HG03139 (cell line): ENCODE results near the gene NEU3.
"Not testable (repeated sequence)": the region's sequence is repeated elsewhere in the genome, so short reads cannot be mapped to it uniquely, and the experiment has no call there.

Source experiments
- ATAC-seq: cut with Tn5 transposase; IDR thresholded peaks from one replicate; pipeline ENCODE4 v1.9.1; 2021; ENCODE audit not compliant: unreplicated experiment

Gene NEU3

DNA sequence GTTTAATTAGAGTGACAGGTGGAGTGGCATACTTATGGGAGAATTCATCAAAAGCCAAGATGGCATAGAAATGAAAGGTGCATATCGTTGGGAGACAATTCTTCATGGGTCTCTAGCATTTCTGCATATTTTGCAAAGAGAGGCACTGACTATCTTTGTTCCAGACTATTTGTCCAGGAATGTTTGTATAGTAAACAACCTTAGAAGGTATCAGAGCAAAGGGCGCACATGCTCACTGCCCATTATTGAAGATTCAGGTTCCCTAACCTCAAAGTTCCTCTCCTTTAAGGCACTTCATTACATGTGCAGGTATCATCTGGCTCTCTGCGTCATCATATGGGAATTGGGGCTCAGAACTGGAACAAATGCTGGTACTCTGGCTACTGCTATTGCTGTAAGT is 4.7 kb upstream of the NEU3 start:
- no peak for ATAC-seq

DNA sequence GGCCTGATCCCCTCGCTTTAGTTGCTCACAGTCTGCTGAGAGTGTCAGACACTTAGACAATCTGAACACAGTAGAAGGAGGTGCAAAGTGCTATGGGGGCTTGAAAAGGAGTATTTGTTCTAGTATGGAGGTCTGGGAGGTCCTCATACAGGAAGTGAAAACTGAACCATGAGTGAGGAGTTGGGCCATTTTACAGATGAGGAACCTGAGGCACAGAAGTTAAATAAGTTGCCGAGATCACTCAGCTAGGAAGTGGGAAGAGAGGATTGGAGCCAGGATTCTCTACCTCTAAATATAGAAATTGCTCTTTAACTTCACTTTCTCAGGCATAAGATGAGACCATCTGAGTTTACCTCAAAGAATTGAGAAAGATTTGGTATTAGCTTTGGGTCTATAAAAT is 4.0 kb upstream of the NEU3 start:
- no peak for ATAC-seq

- no peak for ATAC-seq
Measured at GRCh38 chr11:74989260-74989638, 516 bp downstream of the NEU3 start.

DNA sequence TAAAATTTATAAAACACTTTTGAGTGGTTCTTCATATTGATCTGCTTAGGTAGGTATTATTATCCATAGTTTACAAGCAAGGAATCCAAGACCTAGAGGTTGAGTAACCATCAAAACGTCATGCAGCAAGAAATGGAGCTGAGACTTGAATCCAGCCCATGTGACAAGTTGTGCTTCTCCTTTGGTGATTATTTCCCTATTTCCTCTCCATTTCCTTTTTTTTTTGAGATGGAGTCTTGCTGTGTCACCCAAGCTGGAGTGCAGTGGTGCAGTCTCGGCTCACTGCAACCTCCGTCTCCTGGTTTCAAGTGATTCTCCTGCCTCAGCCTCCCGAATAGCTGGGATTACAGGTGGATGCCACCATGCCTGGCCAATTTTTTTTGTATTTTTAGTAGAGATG is 1.4 kb downstream of the NEU3 start:
- ATAC-seq: not testable (repeated sequence)

- ATAC-seq: no peak
Measured at GRCh38 chr11:74990941-74991340, 2.2 kb downstream of the NEU3 start.

DNA sequence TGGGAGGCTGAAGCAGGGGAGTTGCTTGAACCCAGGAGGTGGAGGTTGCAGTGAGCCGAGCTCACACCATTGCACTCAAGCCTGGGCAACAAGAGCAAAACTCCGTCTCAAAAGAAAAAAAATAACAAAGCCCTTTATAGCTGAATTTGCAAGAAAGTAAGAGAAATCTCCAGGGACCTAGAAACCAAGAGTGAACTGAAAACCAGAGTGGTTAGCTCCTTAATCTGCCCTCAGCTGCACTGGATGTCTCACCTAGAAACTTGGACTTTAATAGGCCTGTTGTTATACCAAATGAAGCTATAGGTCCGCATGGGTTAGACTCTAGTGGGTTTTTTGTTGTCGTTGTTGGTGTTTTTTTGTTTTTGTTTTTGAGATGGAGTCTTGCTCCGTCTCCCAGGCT is 4.1 kb downstream of the NEU3 start:
- ATAC-seq: no peak

DNA sequence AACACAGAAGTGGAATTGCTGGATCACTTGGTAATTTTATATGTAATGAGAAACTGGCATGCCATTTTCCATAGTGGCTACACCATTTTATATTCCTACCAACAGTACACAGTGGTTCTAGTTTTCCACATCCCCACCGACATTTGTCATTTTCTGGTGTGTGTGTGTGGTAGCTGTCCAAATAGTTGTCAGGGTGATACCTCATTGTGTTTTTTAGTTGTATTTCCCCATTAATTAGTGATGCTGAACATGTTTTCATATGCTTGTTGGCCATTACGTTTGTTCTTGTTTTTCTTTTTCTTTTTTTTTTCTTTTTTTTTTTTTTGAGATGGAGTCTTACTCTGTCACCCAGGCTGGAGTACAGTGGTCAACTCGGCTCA is 12.2 kb downstream of the NEU3 start:
- no peak for ATAC-seq

DNA sequence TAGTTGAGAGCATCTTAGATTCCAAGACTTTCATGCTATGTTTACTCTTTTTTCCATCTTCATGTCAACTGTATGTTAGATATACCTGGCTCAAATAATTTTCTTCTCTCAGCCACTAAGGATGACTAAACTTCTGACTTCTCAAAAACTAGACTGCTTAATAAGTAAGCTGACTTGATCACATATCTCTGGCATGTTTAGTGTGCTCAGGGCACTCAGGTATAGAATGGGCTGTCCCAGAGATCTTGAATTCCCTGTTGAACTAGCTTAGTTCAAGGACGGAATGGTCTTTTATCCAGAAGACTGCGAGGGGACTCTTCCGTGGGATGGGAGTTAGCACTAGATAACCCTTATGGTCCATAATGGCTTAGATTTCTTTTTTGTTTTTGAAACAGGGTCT is 13.0 kb downstream of the NEU3 start:
- ATAC-seq: no peak

DNA sequence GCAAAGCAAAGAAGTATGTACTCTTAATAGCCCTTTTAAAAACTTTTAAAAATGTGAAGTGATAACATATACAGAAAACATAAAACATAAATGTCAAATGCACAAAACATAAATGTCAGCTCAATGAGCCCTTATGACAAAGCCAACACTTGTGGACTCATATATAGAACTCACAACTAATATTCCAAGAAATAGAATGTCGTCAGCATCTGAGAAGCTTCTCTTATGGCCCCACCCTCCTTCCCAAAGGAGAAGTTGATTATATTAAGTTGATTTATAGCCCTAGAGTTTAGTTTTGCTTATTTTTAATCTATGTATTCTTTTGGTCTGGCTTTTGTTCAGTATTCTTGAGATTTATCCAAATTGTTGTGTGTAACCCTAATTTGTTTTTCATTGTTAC is 13.8 kb downstream of the NEU3 start:
- no peak for ATAC-seq

GRCh38 chr11:75004215-75004614 is 15.5 kb downstream of the NEU3 start:
- no peak for ATAC-seq

- no peak for ATAC-seq
Measured at GRCh38 chr11:75011357-75011756, 22.6 kb downstream of the NEU3 start.

- ATAC-seq: no peak
Measured at GRCh38 chr11:75011872-75012271, 23.1 kb downstream of the NEU3 start.

- ATAC-seq: no peak
Measured at GRCh38 chr11:75013051-75013450, 24.3 kb downstream of the NEU3 start.

- no peak for ATAC-seq
Measured at GRCh38 chr11:75014129-75014528, 25.4 kb downstream of the NEU3 start.

DNA sequence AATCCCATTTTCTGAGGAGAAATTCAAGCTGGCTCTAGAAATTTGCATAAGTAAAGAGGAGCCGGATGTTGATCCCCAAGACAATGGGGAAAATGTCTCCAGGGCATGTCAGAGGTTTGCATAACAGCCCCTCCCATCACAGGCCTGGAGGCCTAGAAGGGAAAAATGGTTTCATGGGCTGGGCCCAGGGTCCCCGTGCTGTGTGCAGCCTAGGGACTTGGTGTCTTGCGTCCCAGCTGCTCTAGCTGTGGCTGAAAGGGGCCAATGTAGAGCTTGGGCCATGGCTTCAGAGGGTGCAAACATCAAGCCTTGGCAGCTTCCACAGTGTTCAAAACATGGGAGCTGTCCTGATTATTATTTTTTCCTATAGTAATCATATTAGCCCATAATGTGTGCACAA is 30.5 kb downstream of the NEU3 start:
- not testable (repeated sequence) for ATAC-seq

- not testable (repeated sequence) for ATAC-seq
Measured at GRCh38 chr11:75020328-75020727, 31.6 kb downstream of the NEU3 start.

DNA sequence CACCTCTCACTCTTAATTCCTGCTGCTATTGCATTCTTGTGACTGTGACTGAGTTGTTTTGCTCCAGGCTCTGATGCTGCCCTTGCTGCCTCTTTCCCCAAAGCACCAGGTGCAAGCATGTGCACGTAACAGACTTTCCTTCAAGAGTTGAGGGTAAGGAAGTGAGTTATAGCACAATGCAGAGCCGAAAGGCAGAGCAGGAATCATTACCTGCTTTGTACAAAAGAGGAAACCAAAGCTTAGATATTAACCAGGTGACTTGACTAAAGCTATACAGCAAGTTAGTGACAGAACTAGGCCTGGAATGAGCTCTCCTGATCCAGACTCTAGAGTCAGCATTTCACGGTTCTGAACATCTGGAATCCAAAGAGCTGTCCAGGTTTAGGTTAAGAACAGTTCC is 33.6 kb downstream of the NEU3 start:
- peak; percentile 66 for ATAC-seq

GRCh38 chr11:75022759-75023396 is 34.1 kb downstream of the NEU3 start:
- ATAC-seq: peak; percentile 59

DNA sequence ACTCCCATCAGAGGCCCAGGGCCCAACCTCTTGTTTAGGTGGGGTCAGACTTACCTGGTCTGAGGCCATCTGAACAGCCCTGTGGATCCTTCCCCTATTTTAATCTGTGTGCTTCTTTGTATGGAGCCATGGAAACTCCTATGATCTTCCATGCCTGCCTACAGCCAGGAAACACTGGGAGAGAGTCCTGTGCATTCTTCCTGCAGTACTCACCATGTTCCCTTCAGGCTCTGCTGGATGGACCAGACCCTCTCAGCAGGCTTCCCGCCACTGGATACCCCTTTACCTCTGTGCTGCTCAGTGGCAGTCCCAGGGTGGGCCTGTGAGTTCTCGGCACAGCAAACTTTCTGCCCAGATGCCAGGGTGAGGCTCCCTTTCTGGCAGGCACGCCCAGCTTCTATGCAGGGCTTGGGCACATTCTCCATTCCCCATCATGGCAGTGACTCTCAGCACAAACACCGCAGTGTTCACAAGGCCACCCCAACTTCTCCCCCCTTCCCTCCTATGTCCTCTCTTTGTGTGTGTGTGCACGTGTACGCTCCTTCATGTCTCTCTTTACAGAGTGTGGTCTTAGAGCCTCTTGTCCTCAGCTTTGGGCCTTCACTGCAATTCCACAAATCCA is 34.8 kb downstream of the NEU3 start:
- ATAC-seq: no peak

DNA sequence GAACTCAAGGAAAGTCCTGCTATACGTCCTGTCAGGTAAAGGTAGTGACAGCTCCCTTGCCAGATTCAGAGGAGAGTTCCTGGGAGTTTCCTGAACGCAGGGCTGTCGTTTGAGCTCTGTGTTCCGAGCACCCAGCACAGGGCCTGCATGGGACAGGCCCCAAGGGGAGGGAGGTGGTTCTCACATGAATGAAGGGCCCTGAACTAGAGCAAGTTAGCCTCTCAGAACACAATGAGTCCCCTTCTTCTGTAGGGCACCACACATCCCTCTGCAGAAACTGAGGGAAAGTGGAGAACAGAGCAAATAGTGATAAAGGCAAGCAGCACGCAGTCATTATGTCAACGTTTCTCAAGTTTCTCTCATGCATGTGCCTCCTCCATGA is 35.3 kb downstream of the NEU3 start:
- no peak for ATAC-seq

- ATAC-seq: no peak
Measured at GRCh38 chr11:75024764-75025211, 36.1 kb downstream of the NEU3 start.

- ATAC-seq: no peak
Measured at GRCh38 chr11:75025561-75025960, 36.8 kb downstream of the NEU3 start.

DNA sequence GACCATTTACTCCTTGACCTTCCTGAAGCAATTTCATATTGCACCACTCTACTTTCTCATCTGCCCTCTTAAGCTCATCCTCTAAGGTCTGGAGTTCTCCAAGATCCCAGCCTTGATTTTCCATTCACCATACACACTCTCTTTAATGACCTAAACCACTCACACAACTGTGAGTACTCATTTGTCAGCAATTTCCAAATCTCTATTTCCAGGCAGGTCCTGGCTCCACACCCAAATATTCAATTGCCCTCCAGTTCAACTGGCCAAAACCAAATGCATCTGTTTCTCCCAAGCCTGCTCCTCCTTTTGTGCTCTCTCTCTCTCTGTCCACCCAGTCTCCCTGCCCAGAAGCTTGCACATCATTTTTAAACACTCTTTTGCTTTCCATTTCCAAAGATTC is 39.6 kb downstream of the NEU3 start:
- ATAC-seq: no peak
